GM23338 (cell line): Measurements from ENCODE around the gene RAD51B. TPM values are rescaled to one million over a fixed set of nuclear protein-coding genes. Genes with fewer than 3 reads are reported as not detected.

ENCODE experiments used
- ATAC-seq: fragments of 200-7000 bp; cut with Tn5 transposase; 3 replicates; pipeline ENCODE4 v1.9.1; 2020
- DNase-seq: peaks from one replicate; pipeline ENCODE4 v3.0.0-alpha.2; 2015; ENCODE audit warnings: low spot score
- H2AFZ ChIP-seq: fragments of 200-600 bp; sonication (generic); 2 replicates; pipeline ENCODE4 v1.8.0; 2016; ENCODE audit warnings: antibody characterized with exemption, mild to moderate bottlenecking, moderate library complexity
- H3F3A ChIP-seq: fragments of 200-600 bp; sonication (generic); replicated peaks from 2 replicates; pipeline ENCODE4 v1.8.0; 2017; ENCODE audit warnings: antibody characterized with exemption, mixed run types, low read depth
- H3K27ac ChIP-seq: fragments of 200-600 bp; sonication (generic); 2 replicates; pipeline ENCODE4 v1.6.1; 2016; ENCODE audit warnings: low read depth
- H3K27me3 ChIP-seq: fragments of 200-600 bp; sonication (generic); 2 replicates; pipeline ENCODE4 v1.8.0; 2016; ENCODE audit warnings: mild to moderate bottlenecking, mixed run types, moderate library complexity; ENCODE audit not compliant: insufficient read depth
- H3K36me3 ChIP-seq: fragments of 200-600 bp; sonication (generic); 2 replicates; pipeline ENCODE4 v1.8.0; 2016; ENCODE audit warnings: mild to moderate bottlenecking; ENCODE audit not compliant: insufficient read depth
- H3K4me1 ChIP-seq: fragments of 200-600 bp; sonication (generic); 2 replicates; pipeline ENCODE4 v1.8.0; 2016; ENCODE audit warnings: mild to moderate bottlenecking, moderate library complexity; ENCODE audit not compliant: insufficient read depth
- H3K4me2 ChIP-seq: fragments of 200-600 bp; sonication (generic); 2 replicates; pipeline ENCODE4 v1.7.1; 2017; ENCODE audit warnings: mixed run types
- H3K4me3 ChIP-seq: fragments of 200-600 bp; sonication (generic); 2 replicates; pipeline ENCODE4 v1.6.1; 2016; ENCODE audit warnings: mixed run types
- H3K79me2 ChIP-seq: fragments of 200-600 bp; sonication (generic); replicated peaks from 2 replicates; pipeline ENCODE4 v1.8.0; 2017; ENCODE audit warnings: mild to moderate bottlenecking; ENCODE audit not compliant: insufficient read depth
- H3K9me2 ChIP-seq: fragments of 200-600 bp; sonication (generic); 2 replicates; pipeline ENCODE4 v1.8.0; 2017; ENCODE audit not compliant: insufficient read depth
- H4K20me1 ChIP-seq: fragments of 200-600 bp; sonication (generic); replicated peaks from 2 replicates; pipeline ENCODE4 v1.8.0; 2017; ENCODE audit warnings: mild to moderate bottlenecking; ENCODE audit not compliant: insufficient read depth
- H3K27ac Mint-ChIP-seq: 2 replicates; pipeline ENCODE4 v1.8.0; 2020; ENCODE audit warnings: inconsistent platforms, mild to moderate bottlenecking, moderate library complexity, mixed read lengths
- H3K27me3 Mint-ChIP-seq: 3 replicates; pipeline ENCODE4 v1.8.0; 2022; ENCODE audit warnings: low read depth, mild to moderate bottlenecking, moderate library complexity, mixed read lengths, inconsistent platforms; ENCODE audit not compliant: insufficient read depth, poor library complexity
- H3K36me3 Mint-ChIP-seq: 3 replicates; pipeline ENCODE4 v1.8.0; 2021; ENCODE audit warnings: low read depth, mild to moderate bottlenecking, inconsistent platforms, moderate library complexity, mixed read lengths
- H3K4me1 Mint-ChIP-seq: 3 replicates; pipeline ENCODE4 v1.8.0; 2020; ENCODE audit warnings: mild to moderate bottlenecking, inconsistent platforms, mixed read lengths
- H3K4me3 Mint-ChIP-seq: 3 replicates; pipeline ENCODE4 v1.8.0; 2021; ENCODE audit warnings: moderate library complexity, mild to moderate bottlenecking, inconsistent platforms, mixed read lengths
- H3K9me3 Mint-ChIP-seq: 3 replicates; pipeline ENCODE4 v1.8.0; 2020; ENCODE audit warnings: moderate library complexity, mild to moderate bottlenecking, inconsistent platforms, mixed read lengths
- CREB1 ChIP-seq: fragments of 250-450 bp; sonication (Bioruptor Pico); IDR thresholded peaks from 2 replicates; pipeline ENCODE4 v1.5.0; 2020; ENCODE audit warnings: low read depth, mild to moderate bottlenecking, moderate library complexity
- ETS1 ChIP-seq: IDR thresholded peaks from 2 replicates; pipeline ENCODE4 v1.6.1; 2016; ENCODE audit warnings: antibody characterized with exemption
- EZH2 ChIP-seq: fragments of 200-600 bp; sonication (generic); IDR thresholded peaks from one replicate; pipeline ENCODE4 v1.8.0; 2017; ENCODE audit warnings: antibody characterized with exemption, mild to moderate bottlenecking, low read depth; ENCODE audit not compliant: unreplicated experiment
- EZH2phosphoT487 ChIP-seq: fragments of 200-600 bp; sonication (generic); IDR thresholded peaks from one replicate; pipeline ENCODE4 v1.8.1; 2018; ENCODE audit warnings: antibody characterized with exemption; ENCODE audit not compliant: unreplicated experiment
- NANOG ChIP-seq: IDR thresholded peaks from 2 replicates; pipeline ENCODE4 v1.6.1; 2016; ENCODE audit warnings: antibody characterized with exemption, borderline replicate concordance
- POLR2AphosphoS5 ChIP-seq: IDR thresholded peaks from 2 replicates; pipeline ENCODE4 v1.6.1; 2016; ENCODE audit warnings: antibody characterized with exemption, low read depth
- ZNF114 ChIP-seq: fragments of 250-450 bp; sonication (Bioruptor Pico); IDR thresholded peaks from 2 replicates; pipeline ENCODE4 v1.5.0; 2020; ENCODE audit warnings: mild to moderate bottlenecking, moderate library complexity
- ZNF331 ChIP-seq: fragments of 250-450 bp; sonication (Bioruptor Pico); IDR thresholded peaks from 2 replicates; pipeline ENCODE4 v1.5.0; 2020; ENCODE audit warnings: low read depth, mild to moderate bottlenecking, moderate library complexity
- polyA plus RNA-seq: library from polyadenylated mRNA; unstranded; fragments of >200 nt; fragmentation: Nextera tagmentation; extraction: Ambion mirVana; gene quantifications from 2 replicates; pipeline ENCODE4 v1.2.1, GENCODE V29; 2016
- total RNA-seq: library from RNA; depleted of rRNA; stranded (reverse); fragments of >200 nt; shearing (Covaris generic); gene quantifications from 2 replicates; pipeline ENCODE4 v1.2.3, GENCODE V29; 2014
- TF ChIP-seq, protein P1 (sequence below): IDR thresholded peaks from one replicate; pipeline ENCODE4 v1.6.1; 2018; ENCODE audit warnings: antibody characterized with exemption; ENCODE audit not compliant: unreplicated experiment
- TF ChIP-seq, protein P2 (sequence below): fragments of 250-450 bp; sonication (Bioruptor Pico); IDR thresholded peaks from 2 replicates; pipeline ENCODE4 v1.5.0; 2020; ENCODE audit warnings: mild to moderate bottlenecking, moderate library complexity

RAD51B gene
- total and polyA plus RNA-seq, 2 experiments from 2014 or later = 15.7 to 29.1 TPM

- Histone ChIP-seq H3F3A (no peaks in the 10 kb centered on the region), H3K36me3 (no peaks in the 10 kb centered on the region), H3K4me1 (0 out of 2 replicates have a peak, but pooled peaks cover 5% of the 10 kb centered on the region), H3K27ac (no peak overlapping the region), H2AFZ (no peak overlapping the region), H3K9me2 (no peaks in the 10 kb centered on the region), H3K27me3 (no peaks in the 10 kb centered on the region), H4K20me1 (no peaks in the 10 kb centered on the region), H3K4me3 (no peak overlapping the region), H3K79me2 (no peaks in the 10 kb centered on the region), H3K4me2 (no peak overlapping the region)
- Mint-ChIP-seq H3K36me3 (no peaks in the 10 kb centered on the region), H3K27ac (no peak overlapping the region), H3K4me1 (peaks cover 20% of the 10 kb centered on the region), H3K27me3 (no peaks in the 10 kb centered on the region), H3K9me3 (no peaks in the 10 kb centered on the region), H3K4me3 (no peak overlapping the region)
- ATAC-seq = no peak
- no peak for TF ChIP-seq EZH2phosphoT487
- TF ChIP-seq EZH2 = no peak
- DNase-seq = no peak
These were observed 598.9 kb downstream of the RAD51B start for GRCh38 chr14:68418174-68419118.

GRCh38 chr14:68420350-68420749 lies 600.8 kb downstream of the RAD51B start:
- H3K4me1 Mint-ChIP-seq = peaks cover 25% of the 10 kb centered on the region
- no peak for DNase-seq
- Histone ChIP-seq H3K4me2 (no peak overlapping the region), H3F3A (no peaks in the 10 kb centered on the region), H3K4me1 (0 out of 2 replicates have a peak, but pooled peaks cover 5% of the 10 kb centered on the region), H3K27ac (no peak overlapping the region), H3K27me3 (no peaks in the 10 kb centered on the region), H4K20me1 (no peaks in the 10 kb centered on the region), H3K4me3 (no peak overlapping the region), H3K36me3 (no peaks in the 10 kb centered on the region), H3K9me2 (no peaks in the 10 kb centered on the region; the same call in 1 of the 2 replicates), H2AFZ (no peak overlapping the region), H3K79me2 (no peaks in the 10 kb centered on the region)
- no peak overlapping the region for H3K4me3 Mint-ChIP-seq
- no peak overlapping the region for H3K27ac Mint-ChIP-seq
- H3K27me3 Mint-ChIP-seq = no peaks in the 10 kb centered on the region
- no peaks in the 10 kb centered on the region for H3K36me3 Mint-ChIP-seq
- H3K9me3 Mint-ChIP-seq = no peaks in the 10 kb centered on the region
- ATAC-seq = no peak
- TF ChIP-seq EZH2phosphoT487 = no peak
- TF ChIP-seq, protein P1, sequence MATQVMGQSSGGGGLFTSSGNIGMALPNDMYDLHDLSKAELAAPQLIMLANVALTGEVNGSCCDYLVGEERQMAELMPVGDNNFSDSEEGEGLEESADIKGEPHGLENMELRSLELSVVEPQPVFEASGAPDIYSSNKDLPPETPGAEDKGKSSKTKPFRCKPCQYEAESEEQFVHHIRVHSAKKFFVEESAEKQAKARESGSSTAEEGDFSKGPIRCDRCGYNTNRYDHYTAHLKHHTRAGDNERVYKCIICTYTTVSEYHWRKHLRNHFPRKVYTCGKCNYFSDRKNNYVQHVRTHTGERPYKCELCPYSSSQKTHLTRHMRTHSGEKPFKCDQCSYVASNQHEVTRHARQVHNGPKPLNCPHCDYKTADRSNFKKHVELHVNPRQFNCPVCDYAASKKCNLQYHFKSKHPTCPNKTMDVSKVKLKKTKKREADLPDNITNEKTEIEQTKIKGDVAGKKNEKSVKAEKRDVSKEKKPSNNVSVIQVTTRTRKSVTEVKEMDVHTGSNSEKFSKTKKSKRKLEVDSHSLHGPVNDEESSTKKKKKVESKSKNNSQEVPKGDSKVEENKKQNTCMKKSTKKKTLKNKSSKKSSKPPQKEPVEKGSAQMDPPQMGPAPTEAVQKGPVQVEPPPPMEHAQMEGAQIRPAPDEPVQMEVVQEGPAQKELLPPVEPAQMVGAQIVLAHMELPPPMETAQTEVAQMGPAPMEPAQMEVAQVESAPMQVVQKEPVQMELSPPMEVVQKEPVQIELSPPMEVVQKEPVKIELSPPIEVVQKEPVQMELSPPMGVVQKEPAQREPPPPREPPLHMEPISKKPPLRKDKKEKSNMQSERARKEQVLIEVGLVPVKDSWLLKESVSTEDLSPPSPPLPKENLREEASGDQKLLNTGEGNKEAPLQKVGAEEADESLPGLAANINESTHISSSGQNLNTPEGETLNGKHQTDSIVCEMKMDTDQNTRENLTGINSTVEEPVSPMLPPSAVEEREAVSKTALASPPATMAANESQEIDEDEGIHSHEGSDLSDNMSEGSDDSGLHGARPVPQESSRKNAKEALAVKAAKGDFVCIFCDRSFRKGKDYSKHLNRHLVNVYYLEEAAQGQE = no peak
- TF ChIP-seq, protein P2, sequence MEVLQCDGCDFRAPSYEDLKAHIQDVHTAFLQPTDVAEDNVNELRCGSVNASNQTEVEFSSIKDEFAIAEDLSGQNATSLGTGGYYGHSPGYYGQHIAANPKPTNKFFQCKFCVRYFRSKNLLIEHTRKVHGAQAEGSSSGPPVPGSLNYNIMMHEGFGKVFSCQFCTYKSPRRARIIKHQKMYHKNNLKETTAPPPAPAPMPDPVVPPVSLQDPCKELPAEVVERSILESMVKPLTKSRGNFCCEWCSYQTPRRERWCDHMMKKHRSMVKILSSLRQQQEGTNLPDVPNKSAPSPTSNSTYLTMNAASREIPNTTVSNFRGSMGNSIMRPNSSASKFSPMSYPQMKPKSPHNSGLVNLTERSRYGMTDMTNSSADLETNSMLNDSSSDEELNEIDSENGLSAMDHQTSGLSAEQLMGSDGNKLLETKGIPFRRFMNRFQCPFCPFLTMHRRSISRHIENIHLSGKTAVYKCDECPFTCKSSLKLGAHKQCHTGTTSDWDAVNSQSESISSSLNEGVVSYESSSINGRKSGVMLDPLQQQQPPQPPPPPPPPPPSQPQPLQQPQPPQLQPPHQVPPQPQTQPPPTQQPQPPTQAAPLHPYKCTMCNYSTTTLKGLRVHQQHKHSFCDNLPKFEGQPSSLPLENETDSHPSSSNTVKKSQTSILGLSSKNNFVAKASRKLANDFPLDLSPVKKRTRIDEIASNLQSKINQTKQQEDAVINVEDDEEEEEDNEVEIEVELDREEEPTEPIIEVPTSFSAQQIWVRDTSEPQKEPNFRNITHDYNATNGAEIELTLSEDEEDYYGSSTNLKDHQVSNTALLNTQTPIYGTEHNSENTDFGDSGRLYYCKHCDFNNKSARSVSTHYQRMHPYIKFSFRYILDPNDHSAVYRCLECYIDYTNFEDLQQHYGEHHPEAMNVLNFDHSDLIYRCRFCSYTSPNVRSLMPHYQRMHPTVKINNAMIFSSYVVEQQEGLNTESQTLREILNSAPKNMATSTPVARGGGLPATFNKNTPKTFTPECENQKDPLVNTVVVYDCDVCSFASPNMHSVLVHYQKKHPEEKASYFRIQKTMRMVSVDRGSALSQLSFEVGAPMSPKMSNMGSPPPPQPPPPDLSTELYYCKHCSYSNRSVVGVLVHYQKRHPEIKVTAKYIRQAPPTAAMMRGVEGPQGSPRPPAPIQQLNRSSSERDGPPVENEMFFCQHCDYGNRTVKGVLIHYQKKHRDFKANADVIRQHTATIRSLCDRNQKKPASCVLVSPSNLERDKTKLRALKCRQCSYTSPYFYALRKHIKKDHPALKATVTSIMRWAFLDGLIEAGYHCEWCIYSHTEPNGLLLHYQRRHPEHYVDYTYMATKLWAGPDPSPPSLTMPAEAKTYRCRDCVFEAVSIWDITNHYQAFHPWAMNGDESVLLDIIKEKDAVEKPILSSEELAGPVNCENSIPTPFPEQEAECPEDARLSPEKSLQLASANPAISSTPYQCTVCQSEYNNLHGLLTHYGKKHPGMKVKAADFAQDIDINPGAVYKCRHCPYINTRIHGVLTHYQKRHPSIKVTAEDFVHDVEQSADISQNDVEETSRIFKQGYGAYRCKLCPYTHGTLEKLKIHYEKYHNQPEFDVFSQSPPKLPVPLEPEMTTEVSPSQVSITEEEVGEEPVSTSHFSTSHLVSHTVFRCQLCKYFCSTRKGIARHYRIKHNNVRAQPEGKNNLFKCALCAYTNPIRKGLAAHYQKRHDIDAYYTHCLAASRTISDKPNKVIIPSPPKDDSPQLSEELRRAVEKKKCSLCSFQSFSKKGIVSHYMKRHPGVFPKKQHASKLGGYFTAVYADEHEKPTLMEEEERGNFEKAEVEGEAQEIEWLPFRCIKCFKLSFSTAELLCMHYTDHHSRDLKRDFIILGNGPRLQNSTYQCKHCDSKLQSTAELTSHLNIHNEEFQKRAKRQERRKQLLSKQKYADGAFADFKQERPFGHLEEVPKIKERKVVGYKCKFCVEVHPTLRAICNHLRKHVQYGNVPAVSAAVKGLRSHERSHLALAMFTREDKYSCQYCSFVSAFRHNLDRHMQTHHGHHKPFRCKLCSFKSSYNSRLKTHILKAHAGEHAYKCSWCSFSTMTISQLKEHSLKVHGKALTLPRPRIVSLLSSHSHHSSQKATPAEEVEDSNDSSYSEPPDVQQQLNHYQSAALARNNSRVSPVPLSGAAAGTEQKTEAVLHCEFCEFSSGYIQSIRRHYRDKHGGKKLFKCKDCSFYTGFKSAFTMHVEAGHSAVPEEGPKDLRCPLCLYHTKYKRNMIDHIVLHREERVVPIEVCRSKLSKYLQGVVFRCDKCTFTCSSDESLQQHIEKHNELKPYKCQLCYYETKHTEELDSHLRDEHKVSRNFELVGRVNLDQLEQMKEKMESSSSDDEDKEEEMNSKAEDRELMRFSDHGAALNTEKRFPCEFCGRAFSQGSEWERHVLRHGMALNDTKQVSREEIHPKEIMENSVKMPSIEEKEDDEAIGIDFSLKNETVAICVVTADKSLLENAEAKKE (CRISPR knock-in tag) = no peak
- no peak for TF ChIP-seq POLR2AphosphoS5
- no peak for TF ChIP-seq ZNF114 (CRISPR knock-in tag)
- TF ChIP-seq NANOG = no peak
- TF ChIP-seq CREB1 = no peak
- no peak for TF ChIP-seq ETS1
- no peak for TF ChIP-seq ZNF331 (CRISPR knock-in tag)
- TF ChIP-seq EZH2 = no peak
